Astrocyte of the spinal cord (primary cell): ENCODE data around the gene UTS2.

Source experiments
- DNase-seq: peaks from one replicate; pipeline ENCODE4 v3.0.0; 2011; ENCODE audit warnings: low read depth, low spot score
- H3K4me3 ChIP-seq: 2 replicates; pipeline ENCODE4 v1.5.1; 2011; ENCODE audit warnings: low read depth, mild to moderate bottlenecking, low read length, moderate library complexity
- CTCF ChIP-seq: IDR thresholded peaks from 2 replicates; pipeline ENCODE4 v1.5.1; 2012; ENCODE audit warnings: low read depth, mild to moderate bottlenecking, low read length, inconsistent platforms
- in situ Hi-C: cut with HindIII; loops from 2 replicates; pipeline ENCODE4 v1.10.0; 2017; ENCODE audit warnings: low sequenced_read_pairs

Gene UTS2

GRCh38 chr1:7890853-7891252 lies 38.0 kb upstream of the UTS2 start:
- no peak overlapping the region for H3K4me3 ChIP-seq
- no peak for DNase-seq
- in situ Hi-C loops: no loop called here
- no peak for TF ChIP-seq CTCF

GRCh38 chr1:7888248-7889081 lies 35.6 kb upstream of the UTS2 start:
- H3K4me3 ChIP-seq: no peak overlapping the region
- in situ Hi-C loops: no loop called here
- DNase-seq: peak; percentile 26
- no peak for TF ChIP-seq CTCF

- in situ Hi-C loops: no loop called here
- H3K4me3 ChIP-seq: no peak overlapping the region
- TF ChIP-seq CTCF: no peak
- DNase-seq: peak; percentile 22
These were observed 33.5 kb upstream of the UTS2 start for GRCh38 chr1:7886405-7886745.

GRCh38 chr1:7885513-7886404 lies 32.9 kb upstream of the UTS2 start:
- no peak overlapping the region for H3K4me3 ChIP-seq
- in situ Hi-C loops: no loop called here
- DNase-seq: no peak
- TF ChIP-seq CTCF: no peak

DNA sequence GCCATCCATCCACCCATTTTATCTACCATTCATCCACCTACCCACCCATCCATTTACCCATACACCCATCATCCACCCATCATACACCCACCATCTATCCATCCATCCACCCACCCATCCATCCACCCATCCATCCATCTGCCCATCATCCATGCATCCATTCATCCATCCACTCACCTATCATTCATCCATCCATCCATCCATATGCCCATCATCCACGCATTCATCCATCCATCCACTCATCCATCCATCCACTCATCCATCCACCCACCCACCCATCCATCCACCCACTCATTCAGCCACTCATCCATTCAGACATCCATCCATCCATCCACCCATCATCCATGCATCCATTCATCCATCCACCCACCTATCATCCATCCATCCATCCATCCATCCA lies 31.9 kb upstream of the UTS2 start:
- no peak overlapping the region for H3K4me3 ChIP-seq
- in situ Hi-C loops: no loop called here
- no peak for TF ChIP-seq CTCF
- no peak for DNase-seq

DNA sequence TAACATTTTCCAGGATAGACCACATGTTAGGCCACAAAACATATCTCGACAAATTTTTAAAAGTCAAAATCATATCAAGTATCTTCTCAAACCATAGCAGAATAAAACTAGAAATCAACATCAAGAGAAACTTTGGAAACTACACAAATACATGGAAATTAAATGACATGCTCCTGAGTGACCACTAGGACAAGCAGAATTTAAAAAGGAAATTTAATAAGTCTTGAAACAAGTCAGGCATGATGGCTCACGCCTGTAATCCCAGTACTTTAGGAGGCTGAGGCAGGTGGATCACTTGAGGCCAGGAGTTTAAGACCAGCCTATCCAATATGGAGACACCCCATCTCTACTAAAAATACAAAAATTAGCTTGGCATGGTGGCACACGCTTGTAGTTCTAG lies 26.4 kb upstream of the UTS2 start:
- in situ Hi-C loops: no loop called here
- no peak overlapping the region for H3K4me3 ChIP-seq
- no peak for DNase-seq
- TF ChIP-seq CTCF: no peak
